Measurements from ENCODE around the gene SCGN. TPM values are rescaled to one million over a fixed set of nuclear protein-coding genes. Genes with fewer than 3 reads are reported as not detected.
A peak's percentile ranks its signal among the peaks of the same experiment; 100 is the strongest.

SCGN gene
- polyA plus RNA-seq, 3 donors, result not detected

- no peaks in the 10 kb centered on the region for H3K36me3 Mint-ChIP-seq
- H3K9me3 ChIP-seq (replicated peaks in 1 of 2; ENCODE audit: control insufficient read depth in 1 of 2, insufficient read depth in 1 of 2, low read length in 2 of 2), result no peaks in the 10 kb centered on the region
- H3K4me3 ChIP-seq (replicated peaks in 1 of 3; ENCODE audit: low read depth in 2 of 3, low read length in 3 of 3), result no peak overlapping the region
- H3K9ac ChIP-seq (ENCODE audit: insufficient read depth, low read length, poor library complexity, severe bottlenecking), result no peak overlapping the region
- H2AFZ ChIP-seq (ENCODE audit: insufficient read depth, low read depth, low read length, poor library complexity, severe bottlenecking), result no peak overlapping the region
- H3K4me2 ChIP-seq (replicated peaks; ENCODE audit: extremely low read depth, low read length, poor library complexity, severe bottlenecking), result no peak overlapping the region
- peaks cover 0 to 6% (median 0%) of the 10 kb centered on the region in 7 donors for H3K9me3 Mint-ChIP-seq
- no peak for DNase-seq
- H3K36me3 ChIP-seq (replicated peaks in 1 of 2; ENCODE audit: control insufficient read depth in 1 of 2, insufficient read depth in 2 of 2, low read length in 2 of 2), result no peaks in the 10 kb centered on the region
- no peaks in the 10 kb centered on the region for H4K20me1 ChIP-seq (ENCODE audit: insufficient read depth, low read length)
- no peak for TF ChIP-seq CTCF (IDR thresholded peaks at IDR 0.05)
- intact Hi-C loops (cut with micrococcal nuclease), result no loop called here
- no peak overlapping the region for H3K27ac ChIP-seq (ENCODE audit: low read depth in 1 of 2, low read length in 2 of 2)
- peaks cover 0 to 4% of the 10 kb centered on the region in 2 donors for H3K4me1 ChIP-seq (ENCODE audit: control insufficient read depth in 1 of 2, insufficient read depth in 2 of 2, low read length in 2 of 2)
- H3K27me3 ChIP-seq (ENCODE audit: control insufficient read depth in 2 of 2, insufficient read depth in 2 of 2, low read length in 2 of 2), result peaks cover 15 to 23% of the 10 kb centered on the region in 2 donors
- H3K4me1 Mint-ChIP-seq, result peaks cover 4% of the 10 kb centered on the region
- 100% methylated on average over 1 of the region's 5 CpGs for WGBS (ENCODE audit: insufficient coverage)
- no peaks in the 10 kb centered on the region for H3K79me2 ChIP-seq (ENCODE audit: insufficient read depth, low read length)
- peak overlapping the region in 1 of 7 donors; percentile 2 for H3K27ac Mint-ChIP-seq
- H3K4me3 Mint-ChIP-seq, result no peak overlapping the region
- peaks cover 12 to 28% (median 12%) of the 10 kb centered on the region in 3 donors for H3K27me3 Mint-ChIP-seq (ENCODE audit: low read depth in 3 of 3)
Observed at GRCh38 chr6:25641377-25641776, 10.6 kb upstream of the SCGN start.

GRCh38 chr6:25641940-25642666 lies 9.9 kb upstream of the SCGN start:
- Mint-ChIP-seq H3K36me3 (no peaks in the 10 kb centered on the region), H3K4me3 (no peak overlapping the region), H3K27me3 (ENCODE audit: low read depth in 3 of 3) (peaks cover 12 to 31% (median 13%) of the 10 kb centered on the region in 3 donors), H3K4me1 (peaks cover 4% of the 10 kb centered on the region), H3K27ac (no peak overlapping the region), H3K9me3 (peaks cover 0 to 6% (median 0%) of the 10 kb centered on the region in 7 donors)
- Histone ChIP-seq H4K20me1 (ENCODE audit: insufficient read depth, low read length) (no peaks in the 10 kb centered on the region), H3K27ac (ENCODE audit: low read depth in 1 of 2, low read length in 2 of 2) (no peak overlapping the region), H3K9me3 (replicated peaks in 1 of 2; ENCODE audit: control insufficient read depth in 1 of 2, insufficient read depth in 1 of 2, low read length in 2 of 2) (no peaks in the 10 kb centered on the region), H3K9ac (ENCODE audit: insufficient read depth, low read length, poor library complexity, severe bottlenecking) (no peak overlapping the region), H3K4me1 (ENCODE audit: control insufficient read depth in 1 of 2, insufficient read depth in 2 of 2, low read length in 2 of 2) (peaks cover 0 to 4% of the 10 kb centered on the region in 2 donors), H3K79me2 (ENCODE audit: insufficient read depth, low read length) (no peaks in the 10 kb centered on the region), H3K4me2 (replicated peaks; ENCODE audit: extremely low read depth, low read length, poor library complexity, severe bottlenecking) (no peak overlapping the region), H2AFZ (ENCODE audit: insufficient read depth, low read depth, low read length, poor library complexity, severe bottlenecking) (no peak overlapping the region), H3K4me3 (replicated peaks in 1 of 3; ENCODE audit: low read depth in 2 of 3, low read length in 3 of 3) (no peak overlapping the region), H3K36me3 (replicated peaks in 1 of 2; ENCODE audit: control insufficient read depth in 1 of 2, insufficient read depth in 2 of 2, low read length in 2 of 2) (no peaks in the 10 kb centered on the region), H3K27me3 (ENCODE audit: control insufficient read depth in 2 of 2, insufficient read depth in 2 of 2, low read length in 2 of 2) (peaks cover 15 to 23% of the 10 kb centered on the region in 2 donors)
- intact Hi-C loops (cut with micrococcal nuclease), result no loop called here
- DNase-seq, result no peak
- no peak for TF ChIP-seq CTCF (IDR thresholded peaks at IDR 0.05)
- no CpG with 5 or more reads among the region's 3 CpGs for WGBS (ENCODE audit: insufficient coverage)

All from CD14-positive monocyte (primary cell).